GM21786 (cell line): Measurements from ENCODE around the gene FPGS.

Source experiments
- ATAC-seq: cut with Tn5 transposase; IDR thresholded peaks from one replicate; pipeline ENCODE4 v1.9.1; 2021; ENCODE audit not compliant: unreplicated experiment

FPGS gene

DNA sequence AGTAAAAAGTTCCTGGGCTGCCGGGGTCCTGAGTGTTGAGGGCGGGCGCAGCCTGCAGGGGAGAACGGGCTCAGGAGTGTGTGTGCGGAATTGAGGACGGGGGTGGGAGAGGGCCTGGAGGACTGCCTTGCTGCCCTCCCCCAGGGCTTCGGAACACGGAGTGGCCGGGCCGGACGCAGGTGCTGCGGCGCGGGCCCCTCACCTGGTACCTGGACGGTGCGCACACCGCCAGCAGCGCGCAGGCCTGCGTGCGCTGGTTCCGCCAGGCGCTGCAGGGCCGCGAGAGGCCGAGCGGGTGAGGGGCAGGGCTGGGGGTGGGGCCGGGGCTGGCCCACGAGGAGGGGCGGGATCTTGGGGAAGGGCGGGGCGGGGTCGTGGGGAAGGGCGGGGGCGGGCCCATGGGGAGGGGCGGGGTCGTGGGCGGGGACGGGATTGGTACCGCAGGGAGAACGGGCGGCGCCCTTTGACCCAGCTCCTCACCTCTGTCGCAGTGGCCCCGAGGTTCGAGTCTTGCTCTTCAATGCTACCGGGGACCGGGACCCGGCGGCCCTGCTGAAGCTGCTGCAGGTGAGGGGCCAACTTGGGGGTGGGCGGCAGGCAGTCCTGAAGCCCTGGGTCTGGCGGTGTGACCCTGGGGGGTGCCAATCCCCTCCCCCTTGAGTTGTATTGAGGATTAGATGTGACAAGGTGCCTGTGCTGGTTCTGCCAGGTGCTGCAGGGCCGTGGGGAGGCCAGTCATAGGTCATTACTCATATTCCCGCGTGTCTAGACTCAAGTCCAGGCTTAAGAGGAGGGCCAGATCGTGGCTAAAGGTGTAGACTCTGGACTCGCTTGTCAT, 7.1 kb downstream of the FPGS start:
- ATAC-seq = no peak

DNA sequence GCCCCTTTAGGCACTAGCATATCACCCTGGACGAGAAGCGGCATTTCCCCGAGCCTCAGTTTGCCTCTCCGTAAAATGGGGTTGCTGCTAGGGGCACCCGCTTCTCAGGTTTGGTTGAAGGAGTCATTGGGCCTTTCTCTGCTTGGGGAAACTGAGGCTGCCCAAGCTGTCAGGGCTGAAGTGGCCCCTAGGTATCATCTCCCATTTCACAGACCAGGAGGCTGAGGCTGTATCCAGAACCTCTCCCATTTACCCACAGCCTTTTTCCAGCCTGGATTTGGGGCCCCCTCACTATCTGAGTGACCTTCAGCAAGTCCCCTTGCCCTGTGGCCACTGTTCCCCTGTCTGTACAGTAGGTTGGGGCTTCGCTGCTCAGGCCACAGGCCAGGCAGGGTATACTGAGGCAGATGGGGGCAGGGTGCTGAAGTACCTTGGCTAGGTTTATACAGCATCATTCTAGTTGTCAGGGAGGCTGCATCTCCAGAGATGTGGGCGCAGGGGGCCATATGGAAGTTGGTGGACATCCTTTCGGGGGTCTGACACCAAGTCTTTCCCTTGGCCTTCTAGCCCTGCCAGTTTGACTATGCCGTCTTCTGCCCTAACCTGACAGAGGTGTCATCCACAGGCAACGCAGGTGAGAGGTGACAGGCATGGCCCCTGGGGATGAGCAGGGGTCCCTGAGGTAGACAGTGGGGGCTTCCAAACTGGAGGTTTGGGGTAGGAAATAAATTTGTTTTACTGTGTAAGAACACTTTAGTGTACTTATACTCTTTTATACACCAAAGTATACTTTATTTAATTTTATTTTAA, 7.9 kb downstream of the FPGS start:
- ATAC-seq = no peak

DNA sequence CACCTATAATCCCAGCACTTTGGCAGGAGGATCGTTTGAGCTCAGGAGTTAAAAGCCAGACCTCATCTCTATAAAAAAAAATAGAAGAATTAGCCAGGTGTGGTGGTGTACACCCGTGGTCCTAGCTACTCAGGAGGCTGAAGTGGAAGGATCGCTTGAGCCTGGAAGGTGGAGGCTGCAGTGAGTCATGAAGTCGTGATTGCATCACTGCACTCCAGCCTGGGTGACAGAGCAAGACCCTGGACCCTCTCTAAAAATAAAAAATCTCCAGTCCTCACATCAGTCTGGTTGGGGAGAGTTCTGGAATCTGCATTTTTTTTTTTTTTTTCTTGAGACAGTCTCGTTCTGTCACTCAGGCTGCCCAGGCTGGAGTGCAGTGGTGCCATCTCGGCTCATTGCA, 9.3 kb downstream of the FPGS start:
- no peak for ATAC-seq

DNA sequence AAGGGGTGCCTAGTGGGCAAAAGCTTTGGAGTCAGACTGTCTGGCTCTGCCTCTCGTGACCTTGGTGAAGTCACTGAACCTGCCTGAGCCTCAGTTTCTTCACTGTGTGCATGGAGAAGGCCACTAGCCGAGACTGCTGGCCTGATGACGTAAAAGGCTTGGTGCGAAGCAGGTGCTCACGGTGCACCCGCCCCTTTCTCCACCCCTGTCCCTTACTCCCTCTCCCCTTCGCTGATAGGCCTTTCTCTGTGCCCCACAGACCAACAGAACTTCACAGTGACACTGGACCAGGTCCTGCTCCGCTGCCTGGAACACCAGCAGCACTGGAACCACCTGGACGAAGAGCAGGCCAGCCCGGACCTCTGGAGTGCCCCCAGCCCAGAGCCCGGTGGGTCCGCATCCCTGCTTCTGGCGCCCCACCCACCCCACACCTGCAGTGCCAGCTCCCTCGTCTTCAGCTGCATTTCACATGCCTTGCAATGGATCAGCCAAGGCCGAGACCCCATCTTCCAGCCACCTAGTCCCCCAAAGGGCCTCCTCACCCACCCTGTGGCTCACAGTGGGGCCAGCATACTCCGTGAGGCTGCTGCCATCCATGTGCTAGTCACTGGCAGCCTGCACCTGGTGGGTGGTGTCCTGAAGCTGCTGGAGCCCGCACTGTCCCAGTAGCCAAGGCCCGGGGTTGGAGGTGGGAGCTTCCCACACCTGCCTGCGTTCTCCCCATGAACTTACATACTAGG, 10.4 kb downstream of the FPGS start:
- no peak for ATAC-seq

DNA sequence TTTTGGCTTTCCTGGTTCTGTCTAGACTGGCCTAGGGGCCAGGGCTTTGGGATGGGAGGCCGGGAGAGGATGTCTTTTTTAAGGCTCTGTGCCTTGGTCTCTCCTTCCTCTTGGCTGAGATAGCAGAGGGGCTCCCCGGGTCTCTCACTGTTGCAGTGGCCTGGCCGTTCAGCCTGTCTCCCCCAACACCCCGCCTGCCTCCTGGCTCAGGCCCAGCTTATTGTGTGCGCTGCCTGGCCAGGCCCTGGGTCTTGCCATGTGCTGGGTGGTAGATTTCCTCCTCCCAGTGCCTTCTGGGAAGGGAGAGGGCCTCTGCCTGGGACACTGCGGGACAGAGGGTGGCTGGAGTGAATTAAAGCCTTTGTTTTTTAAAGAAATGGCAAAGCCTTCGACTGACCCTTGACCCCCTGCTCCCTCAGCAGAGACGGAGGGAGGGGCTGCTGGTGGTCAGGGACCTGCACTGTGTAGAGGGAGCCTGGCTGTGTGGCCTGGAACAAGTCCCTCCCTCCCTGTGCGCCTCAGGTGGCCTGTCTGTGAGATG, 11.1 kb downstream of the FPGS start:
- ATAC-seq = no peak

DNA sequence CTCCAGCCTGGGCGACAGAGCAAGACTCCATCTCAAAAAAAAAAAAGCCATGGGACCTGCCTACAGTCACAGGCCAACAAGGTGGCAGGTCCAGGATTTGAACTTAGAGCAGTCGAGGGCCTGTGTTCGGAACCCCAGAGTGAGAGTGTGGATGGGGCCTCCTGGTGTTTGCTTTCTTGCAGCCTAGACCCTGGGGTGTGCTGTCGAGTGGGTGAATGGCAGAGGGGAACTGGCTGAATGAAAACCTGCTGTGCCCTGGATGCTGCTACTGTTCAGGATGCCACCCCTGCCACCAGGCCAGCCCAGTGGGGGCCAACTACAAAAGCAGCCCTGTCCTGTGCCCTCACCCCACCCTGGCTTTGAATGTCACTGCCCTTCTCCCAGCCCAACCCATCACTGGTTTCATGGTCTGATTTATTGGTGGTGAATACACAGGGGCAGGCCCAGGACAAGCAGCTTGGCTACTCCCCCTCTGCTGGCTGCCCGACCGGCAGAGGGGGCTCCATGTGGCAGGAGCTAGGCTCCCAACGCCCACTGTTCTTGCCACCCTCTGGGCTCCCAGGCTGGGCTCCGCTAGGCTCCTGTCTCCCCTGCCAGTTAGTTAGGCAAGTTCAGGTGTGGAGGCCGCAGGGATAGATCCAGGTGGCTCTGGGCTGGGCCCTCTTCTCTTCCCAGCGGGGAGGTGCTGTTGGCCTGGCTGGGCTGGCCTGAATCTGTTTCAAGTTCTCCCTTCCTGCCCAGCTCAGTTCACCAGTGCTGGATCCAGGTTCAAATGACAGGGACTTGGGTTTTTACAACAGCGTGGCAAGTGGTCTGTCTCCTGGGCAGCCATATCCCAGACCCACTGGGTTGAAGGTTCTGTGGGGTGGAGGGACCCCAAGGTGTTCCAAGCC, 12.2 kb downstream of the FPGS start:
- ATAC-seq = no peak

DNA sequence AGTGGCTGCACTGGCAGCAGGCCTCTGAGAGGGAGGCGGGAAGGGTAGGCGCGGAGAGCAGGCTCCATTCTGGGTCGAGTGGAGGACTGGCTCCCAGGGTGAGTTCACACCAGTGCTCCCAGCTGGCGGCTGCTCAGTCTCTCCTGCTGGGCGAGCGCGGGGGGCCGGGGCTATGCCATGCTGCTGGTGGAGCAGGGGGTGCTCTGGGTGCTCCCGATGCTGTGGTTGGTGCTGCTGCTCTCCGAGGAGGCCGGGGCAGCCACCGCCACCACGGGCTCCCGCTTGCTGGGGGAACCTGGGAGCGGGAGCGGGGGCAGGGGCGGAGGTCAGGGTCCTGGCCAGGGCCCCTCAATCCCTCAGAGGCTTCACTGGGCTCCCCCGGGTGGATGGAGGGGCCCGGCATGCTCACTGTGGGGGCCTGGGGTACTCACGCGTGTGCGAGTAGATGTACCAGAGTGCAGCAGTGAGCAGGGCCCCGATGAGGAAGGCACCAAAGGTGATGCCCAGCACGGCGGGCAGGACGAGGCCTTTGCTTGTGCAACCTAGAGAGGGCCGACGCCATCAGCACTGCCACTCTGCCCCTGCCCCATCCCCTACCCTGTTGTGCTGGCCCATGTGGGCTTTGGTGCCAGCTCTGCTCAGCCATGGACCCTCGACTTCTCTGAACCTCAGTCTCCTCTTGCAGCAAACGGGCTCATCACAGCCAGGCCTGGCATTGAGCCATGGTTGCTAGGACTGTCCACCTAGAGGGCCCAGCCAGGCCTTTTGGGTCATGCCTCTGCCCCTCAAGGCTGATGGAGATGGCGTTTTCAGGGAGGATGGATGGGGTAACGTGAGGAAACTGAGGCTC, 13.1 kb downstream of the FPGS start:
- ATAC-seq = no peak

DNA sequence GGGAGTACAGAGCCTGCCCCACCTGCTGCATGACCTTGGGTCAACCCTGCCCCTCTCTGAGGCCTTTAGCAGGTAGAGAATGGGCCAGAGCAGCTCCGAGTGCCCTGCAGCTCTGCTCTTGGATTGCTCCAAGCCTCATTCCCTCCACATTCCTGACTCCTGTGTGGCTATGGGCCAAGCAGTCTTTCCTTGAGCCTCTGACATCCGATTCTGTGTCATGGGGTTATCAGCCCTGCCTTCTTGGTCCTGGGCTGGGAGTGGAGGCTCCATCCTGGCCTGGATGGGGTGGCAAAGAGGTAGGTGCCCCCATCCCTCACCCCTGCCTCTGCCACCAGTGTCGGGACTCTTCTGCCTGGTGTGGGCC, 13.7 kb downstream of the FPGS start:
- ATAC-seq = no peak

DNA sequence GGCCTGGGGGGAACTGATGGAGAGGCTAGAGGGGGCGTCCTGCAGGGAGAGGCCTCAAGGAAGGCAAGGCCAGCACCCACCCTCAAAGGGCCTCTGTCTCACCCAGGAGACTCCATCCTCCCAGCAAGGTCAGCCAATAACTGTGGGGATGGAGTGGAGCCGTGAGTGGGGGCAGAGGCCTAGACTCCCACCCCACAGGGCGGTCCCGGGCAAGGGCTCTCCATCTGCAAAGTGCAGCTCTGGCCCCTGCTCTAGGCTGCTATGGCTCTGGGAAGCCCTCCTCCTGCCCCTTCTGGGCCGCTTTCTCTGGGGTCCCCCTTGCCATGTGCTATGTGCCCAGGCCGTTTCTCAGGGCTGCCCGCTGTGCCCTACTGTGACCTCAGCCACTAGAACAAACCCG, 14.0 kb downstream of the FPGS start:
- no peak for ATAC-seq

DNA sequence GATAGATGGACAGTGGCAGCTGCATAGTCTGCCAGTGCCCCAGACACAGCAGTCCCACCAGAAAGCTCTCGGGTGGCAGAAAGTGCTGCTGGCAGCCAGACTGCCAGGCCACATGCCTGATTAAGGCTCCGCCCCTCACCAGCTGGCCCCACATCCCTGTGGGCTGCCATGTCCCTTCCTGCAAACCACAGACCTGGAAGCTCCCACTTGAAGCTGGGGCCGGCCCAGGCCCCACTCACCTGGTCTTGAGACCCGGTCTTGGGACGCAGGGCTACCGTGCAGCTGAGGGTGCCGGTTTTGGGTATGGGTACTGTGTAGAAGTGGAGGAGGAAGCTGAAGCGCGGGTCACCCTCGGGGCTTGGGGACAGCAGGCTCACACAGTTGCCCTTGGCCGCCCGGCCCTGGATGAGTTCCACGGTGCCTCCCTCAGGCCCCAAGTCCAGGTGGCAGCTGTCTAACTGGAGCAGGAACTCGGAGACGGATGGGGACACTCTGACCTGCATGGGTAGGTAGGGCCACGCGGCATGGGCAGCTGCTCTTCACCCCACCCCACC, 15.3 kb downstream of the FPGS start:
- no peak for ATAC-seq

DNA sequence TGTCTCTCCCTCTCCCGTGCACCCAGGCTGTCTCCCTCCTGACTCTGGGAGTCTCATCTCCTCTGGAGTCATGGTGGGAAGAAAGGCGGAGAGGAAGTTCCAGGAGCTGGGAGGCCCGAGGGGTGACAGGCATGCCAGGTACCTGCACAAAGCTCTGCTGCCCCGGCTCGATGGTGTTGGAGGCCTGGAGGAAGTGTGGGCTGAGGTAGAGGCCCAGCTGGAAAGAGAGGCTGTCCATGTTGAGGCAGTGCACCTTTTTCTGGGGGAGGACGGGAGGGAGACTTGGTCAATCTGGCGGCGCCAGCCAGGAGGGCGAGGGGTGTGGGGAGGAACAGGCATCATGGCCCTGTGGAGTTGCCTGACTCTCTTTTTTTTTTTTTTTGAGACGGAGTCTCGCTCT, 15.9 kb downstream of the FPGS start:
- no peak for ATAC-seq

DNA sequence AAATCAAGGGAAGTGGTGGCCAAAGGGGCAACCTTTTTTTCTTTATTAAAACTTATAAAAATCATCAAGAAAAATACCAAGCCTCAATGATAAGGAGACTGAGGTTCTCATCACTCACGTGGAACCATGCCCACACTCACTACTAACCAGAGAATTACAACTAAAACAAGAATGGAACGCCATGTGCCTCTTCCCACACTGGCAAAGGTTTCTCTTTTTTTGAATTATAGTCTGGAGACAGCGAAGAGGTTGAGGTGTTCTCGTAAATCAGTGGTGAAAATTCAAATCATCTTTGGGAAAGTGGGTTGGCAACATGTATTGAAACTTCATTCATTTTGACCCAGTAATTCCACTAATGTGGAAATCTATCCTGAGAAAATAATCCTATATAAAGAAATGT, 19.4 kb downstream of the FPGS start:
- ATAC-seq = no peak

DNA sequence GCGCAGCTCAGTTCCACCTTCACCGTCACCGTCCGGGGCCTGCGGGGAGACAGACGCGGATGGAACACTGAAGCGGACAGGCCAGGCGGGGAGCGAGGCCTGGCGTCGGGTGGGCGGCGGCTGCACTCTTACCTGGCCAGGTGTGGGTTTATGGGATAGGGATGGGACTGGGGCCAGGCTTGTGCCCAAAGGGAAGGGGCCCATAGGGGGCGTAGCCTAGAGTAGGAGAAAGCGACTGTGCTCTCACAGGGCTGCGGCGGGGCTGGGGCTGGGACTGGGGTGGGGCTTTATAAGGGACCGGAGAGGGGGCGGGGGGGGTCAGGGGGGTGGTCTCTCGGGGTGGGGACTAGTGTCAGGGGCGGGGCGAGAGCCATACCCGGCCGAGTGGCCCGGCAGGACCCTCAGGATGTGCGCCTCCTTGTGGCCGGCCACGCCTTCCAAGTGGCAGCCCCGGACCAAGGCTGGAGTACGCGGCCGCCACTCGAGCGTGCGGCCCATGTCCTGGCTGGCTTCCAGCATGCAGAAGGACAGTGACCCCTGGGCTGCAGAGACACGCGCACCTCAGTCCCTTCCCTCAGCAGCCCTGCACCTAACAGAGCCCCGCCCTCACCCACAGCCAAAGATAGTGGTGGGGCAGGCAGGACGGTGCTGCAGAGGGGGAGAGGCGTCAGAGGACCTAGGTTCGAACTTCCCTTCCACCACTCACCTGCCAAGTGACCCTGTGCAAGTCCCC, 22.8 kb downstream of the FPGS start:
- no peak for ATAC-seq

DNA sequence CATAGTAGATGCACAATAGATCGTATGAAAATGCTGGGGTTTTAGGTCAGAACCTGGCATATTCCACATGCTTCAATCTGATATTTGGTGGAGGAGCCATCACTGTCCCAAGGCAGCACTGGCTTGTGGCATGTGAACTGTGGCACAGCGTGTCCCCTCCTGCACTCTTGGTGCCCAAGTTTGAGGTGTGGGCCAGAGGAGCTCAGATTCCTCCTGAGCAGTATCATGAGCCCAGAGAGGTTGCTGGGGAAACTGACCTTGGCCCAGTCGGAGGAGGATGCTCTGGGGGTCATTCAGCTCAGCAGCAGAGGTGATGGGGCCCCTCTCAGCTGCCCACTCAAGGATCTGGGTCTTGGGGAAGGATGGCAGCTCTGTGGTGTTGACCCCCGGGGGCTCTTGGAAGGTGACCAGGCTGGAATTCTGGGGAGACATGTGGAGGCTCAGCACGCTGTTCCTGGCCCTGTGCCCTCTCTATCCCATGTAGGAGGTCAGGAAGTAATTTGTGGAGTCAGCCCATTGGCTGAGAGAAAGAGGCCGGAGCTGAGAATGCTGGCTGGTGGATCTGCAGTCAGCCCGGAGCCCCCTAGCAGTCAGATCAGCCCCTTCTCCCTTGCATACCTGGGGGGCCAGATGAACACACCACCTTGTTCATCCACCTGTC, 23.7 kb downstream of the FPGS start:
- no peak for ATAC-seq

DNA sequence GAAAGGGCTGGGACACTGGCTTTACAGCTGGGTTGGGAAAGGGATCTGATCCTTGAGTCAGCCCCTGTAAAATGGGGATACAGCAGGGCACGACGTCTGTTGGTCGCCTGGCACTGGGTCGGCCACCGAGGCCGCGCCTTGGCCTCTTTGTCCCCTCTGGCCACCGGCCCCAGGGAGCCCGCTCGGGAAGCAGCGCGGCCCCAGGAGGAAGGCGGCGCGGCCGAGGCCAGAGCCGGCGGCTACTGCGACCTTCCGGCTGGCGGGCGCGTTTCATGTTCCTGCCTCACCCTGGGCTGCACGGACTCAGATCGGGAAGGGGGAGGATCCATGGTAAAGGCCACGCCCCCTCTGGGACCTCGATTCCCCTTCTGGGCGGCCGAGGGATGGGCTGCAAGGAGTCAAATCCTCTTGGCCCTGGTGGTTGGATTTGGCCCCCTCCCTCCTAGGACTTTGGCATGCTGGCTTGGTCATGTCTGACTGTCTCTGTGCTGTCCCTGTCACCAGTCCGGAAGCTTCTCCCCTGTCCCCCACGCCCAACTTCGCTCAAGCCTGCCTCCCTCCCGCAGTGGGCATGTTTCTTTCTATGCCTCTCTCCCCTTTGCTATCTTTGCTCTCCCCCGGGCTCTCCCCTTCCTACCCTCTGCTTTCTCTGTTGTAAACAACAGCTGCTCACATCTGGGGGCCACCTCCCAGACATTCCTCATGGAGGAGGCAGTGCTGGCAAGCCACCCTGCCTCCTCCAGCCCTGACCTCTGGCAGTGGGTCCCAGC, 25.8 kb downstream of the FPGS start:
- no peak for ATAC-seq

DNA sequence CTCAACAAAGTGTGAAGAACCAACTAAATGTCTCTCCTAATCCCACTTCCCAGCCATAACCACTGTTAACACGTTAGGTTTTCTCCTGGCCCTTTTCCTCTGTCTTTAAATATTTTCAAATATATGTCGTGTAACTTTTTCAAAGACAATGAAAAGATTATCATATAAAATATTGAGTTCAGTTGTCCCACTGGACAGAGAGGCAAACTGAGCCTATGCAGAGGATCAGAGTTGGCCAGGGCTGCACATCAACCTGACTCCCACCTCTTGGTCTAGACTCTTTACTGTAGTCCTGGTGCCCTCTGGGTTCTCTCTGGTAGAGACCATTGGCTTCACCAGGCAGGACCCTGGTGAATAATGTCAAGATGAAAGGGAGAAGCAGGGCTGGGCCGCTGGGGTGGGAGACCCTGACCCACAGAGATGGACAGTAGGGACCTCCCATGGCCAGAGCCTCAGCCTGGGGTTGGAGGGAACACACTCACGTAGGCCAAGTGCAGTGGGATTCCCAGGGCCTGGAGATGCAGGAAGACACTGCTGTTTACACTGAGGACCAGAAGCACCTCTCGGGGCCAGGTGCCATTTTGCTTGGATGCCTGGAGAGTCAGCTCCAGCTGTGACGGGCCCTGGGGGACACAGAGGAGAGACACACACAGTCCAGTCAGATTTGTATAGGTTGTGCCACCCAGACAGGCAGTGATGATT, 26.7 kb downstream of the FPGS start:
- ATAC-seq = no peak

DNA sequence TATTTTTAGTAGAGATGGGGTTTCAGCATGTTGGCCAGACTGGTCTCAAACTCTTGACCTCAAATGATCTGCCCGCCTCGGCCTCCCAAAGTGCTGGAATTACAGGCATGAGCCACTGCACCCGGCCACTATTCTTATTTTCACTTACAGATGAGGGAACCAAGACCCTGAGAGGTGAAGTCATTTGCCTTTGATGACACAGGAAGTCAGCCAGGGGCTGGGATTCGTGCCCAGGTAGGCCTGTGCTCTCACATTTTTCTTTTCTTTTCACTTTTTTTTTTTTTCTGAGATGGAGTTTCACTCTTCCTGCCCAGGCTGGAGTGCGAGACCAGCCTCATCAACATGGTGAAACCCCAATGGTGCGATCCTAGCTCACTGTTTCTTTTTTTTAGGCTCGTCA, 29.6 kb downstream of the FPGS start:
- no peak for ATAC-seq
